BLaER1 treated with 17β-estradiol and CSF1 and Interleukin-3, amounts not matched to agents 10 nM and 100 nM (cell line): Measurements from ENCODE around the gene EIF3A.

Experiments used
- H3K27ac ChIP-seq, 11 experiments: shearing (Covaris generic); formaldehyde crosslinking; 2 replicates each; pipeline ENCODE4 v1.8.1; 2022
- H3K27me3 ChIP-seq, 11 experiments: shearing (Covaris generic); formaldehyde crosslinking; 2 replicates each; pipeline ENCODE4 v1.8.1; 2022
- H3K36me3 ChIP-seq, 11 experiments: shearing (Covaris generic); formaldehyde crosslinking; 2 replicates each; pipeline ENCODE4 v1.8.1; 2022
- H3K4me1 ChIP-seq, 10 experiments: shearing (Covaris generic); formaldehyde crosslinking; 2 replicates each; pipeline ENCODE4 v1.8.1; 2022
- H3K4me2 ChIP-seq, 11 experiments: shearing (Covaris generic); formaldehyde crosslinking; 2 replicates each; pipeline ENCODE4 v1.8.1; 2022
- H3K4me3 ChIP-seq, 10 experiments: shearing (Covaris generic); formaldehyde crosslinking; 2 replicates each; pipeline ENCODE4 v1.8.1; 2022
- H3K9ac ChIP-seq, 11 experiments: shearing (Covaris generic); formaldehyde crosslinking; 2 replicates each; pipeline ENCODE4 v1.8.1; 2022
- H3K9me3 ChIP-seq, 11 experiments: shearing (Covaris generic); formaldehyde crosslinking; replicated peaks in 1 of 11; 2 replicates each; pipeline ENCODE4 v1.8.1; 2022
- H4K20me1 ChIP-seq, 11 experiments: shearing (Covaris generic); formaldehyde crosslinking; 2 replicates each; pipeline ENCODE4 v1.8.1; 2022
- Cebpa-rat ChIP-seq, 11 experiments: shearing (Covaris generic); IDR thresholded peaks; 2 replicates each; pipeline ENCODE4 v1.8.1; 2022

Gene EIF3A

DNA sequence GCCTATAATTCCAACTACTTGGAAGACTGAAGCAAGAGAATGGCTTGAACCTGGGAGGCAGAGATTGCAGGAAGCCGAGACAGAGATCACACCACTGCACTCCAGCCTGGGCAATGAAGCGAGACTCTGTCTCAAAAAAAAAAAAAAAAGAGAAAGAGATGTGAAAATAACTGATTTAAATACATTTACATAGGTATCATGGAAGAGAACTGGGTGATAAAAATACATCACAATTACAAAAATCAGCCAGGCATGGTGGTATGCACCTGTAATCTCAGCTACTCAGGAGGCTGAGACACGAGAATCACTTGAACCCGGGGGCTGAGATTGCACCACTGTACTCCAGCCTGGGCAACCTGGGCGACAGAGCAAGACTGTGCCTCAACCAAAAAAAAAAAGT is 31.3 kb downstream of the EIF3A start:
- Histone ChIP-seq H3K36me3 (peaks cover 100% of the 10 kb centered on the region in 11 experiments), H3K9ac (no peak overlapping the region), H3K4me2 (no peak overlapping the region), H3K27me3 (no peaks in the 10 kb centered on the region), H3K4me3 (no peak overlapping the region), H3K9me3 (peaks cover 0 to 13% (median 0%) of the 10 kb centered on the region in 11 experiments; a peak in 6 of 22 replicates), H3K27ac (no peak overlapping the region), H3K4me1 (no peaks in the 10 kb centered on the region), H4K20me1 (peaks cover 97 to 100% (median 100%) of the 10 kb centered on the region in 11 experiments)
- no peak for TF ChIP-seq Cebpa-rat (IDR thresholded peaks at IDR 0.05)

DNA sequence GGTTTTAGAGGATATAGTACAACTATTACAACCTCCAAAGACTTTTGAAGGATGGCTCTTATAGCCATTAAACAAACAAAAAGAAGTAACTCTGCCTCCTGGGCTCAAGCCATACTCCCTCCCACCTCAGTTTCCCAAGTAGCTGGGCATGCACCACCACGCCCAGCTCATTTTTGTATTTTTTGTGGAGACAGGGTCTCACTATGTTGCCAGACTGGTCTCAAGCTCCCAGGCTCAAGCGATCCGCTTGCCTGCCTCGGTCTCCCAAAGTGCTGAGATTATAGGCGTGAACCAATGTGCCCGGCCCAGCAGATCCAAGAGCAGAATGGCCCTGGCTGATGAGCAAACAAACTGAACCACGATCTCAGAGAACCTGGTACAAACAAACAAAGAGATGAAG is 35.1 kb downstream of the EIF3A start:
- Histone ChIP-seq H3K9me3 (no peaks in the 10 kb centered on the region), H3K27me3 (no peaks in the 10 kb centered on the region), H3K4me2 (no peak overlapping the region), H3K4me1 (peaks cover 0 to 26% (median 10%) of the 10 kb centered on the region in 10 experiments; a peak in 12 of 20 replicates), H3K36me3 (peaks cover 100% of the 10 kb centered on the region in 11 experiments), H3K9ac (no peak overlapping the region), H4K20me1 (peaks cover 100% of the 10 kb centered on the region in 11 experiments), H3K4me3 (no peak overlapping the region), H3K27ac (no peak overlapping the region)
- no peak for TF ChIP-seq Cebpa-rat (IDR thresholded peaks at IDR 0.05)

DNA sequence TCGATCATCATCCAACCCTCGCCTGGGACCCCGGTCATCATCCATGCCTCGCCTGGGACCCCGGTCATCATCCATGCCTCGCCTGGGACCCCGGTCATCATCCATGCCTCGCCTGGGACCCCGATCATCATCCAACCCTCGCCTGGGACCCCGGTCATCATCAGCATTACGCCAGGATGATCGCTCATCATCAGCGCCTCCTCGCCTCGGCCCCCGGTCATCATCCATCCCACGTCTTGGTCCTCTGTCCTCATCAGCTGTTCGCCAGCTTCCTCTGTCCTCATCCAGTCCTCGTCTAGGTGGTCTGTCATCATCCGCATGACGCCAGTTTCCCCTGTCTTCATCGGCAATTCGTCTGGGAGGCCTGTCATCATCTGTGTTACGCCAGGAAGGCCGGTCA is 38.4 kb downstream of the EIF3A start:
- no peak overlapping the region for H3K9ac ChIP-seq
- peak overlapping the region in 4 of 11 experiments; percentile 2 to 48 (median 21); a peak in 5 of 22 replicates for H3K4me2 ChIP-seq
- H3K27me3 ChIP-seq, result no peaks in the 10 kb centered on the region
- H3K4me1 ChIP-seq, result peaks cover 0 to 26% (median 10%) of the 10 kb centered on the region in 10 experiments; a peak in 12 of 20 replicates
- no peaks in the 10 kb centered on the region for H3K9me3 ChIP-seq
- TF ChIP-seq Cebpa-rat (IDR thresholded peaks at IDR 0.05), result no peak
- no peak overlapping the region for H3K27ac ChIP-seq
- peaks cover 98 to 100% (median 100%) of the 10 kb centered on the region in 11 experiments for H4K20me1 ChIP-seq
- H3K4me3 ChIP-seq, result no peak overlapping the region
- H3K36me3 ChIP-seq, result peaks cover 100% of the 10 kb centered on the region in 11 experiments

DNA sequence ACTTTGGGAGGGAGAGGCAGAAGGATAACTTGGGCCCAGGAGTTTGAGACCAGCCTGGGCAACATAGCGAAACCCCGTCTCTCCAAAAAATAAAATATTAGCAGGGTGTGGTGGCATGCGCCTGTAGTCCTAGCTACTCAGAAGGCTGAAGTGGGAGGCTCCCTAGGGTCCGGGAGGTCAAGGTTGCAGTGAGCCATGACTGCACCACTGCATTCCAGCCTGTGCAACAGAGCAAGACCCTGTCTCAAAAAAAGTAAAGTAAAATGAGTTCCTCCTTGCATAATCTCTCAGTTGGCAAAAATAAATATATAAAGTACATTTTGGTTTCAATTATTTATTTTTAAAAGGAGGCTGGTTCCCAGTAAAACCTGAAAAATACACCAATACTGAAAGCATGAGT is 39.3 kb downstream of the EIF3A start:
- Histone ChIP-seq H3K9ac (no peak overlapping the region), H3K36me3 (peaks cover 99 to 100% (median 100%) of the 10 kb centered on the region in 11 experiments), H3K4me1 (peaks cover 0 to 26% (median 10%) of the 10 kb centered on the region in 10 experiments; a peak in 12 of 20 replicates), H3K27me3 (no peaks in the 10 kb centered on the region), H3K4me3 (no peak overlapping the region), H3K9me3 (no peaks in the 10 kb centered on the region), H4K20me1 (peaks cover 95 to 100% (median 100%) of the 10 kb centered on the region in 11 experiments), H3K4me2 (peak overlapping the region in 3 of 11 experiments; percentile 5 to 48 (median 37); a peak in 7 of 22 replicates), H3K27ac (no peak overlapping the region)
- no peak for TF ChIP-seq Cebpa-rat (IDR thresholded peaks at IDR 0.05)

DNA sequence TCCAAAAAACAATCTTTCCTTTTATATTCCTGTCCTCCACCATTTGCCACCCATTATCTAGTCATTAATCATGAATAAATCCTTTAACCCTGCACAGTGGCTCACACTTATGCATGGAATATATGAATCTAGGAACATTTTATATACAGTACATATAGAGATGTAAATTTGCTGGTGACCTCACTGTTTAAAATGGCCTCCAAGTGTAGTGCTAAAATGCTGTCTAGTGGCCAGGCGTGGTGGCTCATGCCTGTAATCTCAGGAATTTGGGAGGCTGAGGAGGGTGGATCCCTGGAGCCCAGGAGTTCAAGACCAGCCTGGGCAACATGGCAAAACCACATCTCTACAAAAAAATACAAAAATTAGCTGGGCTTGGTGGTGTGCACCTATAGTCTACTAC is 41.5 kb downstream of the EIF3A start:
- no peak for TF ChIP-seq Cebpa-rat (IDR thresholded peaks at IDR 0.05)
- Histone ChIP-seq H3K36me3 (peaks cover 92 to 98% (median 94%) of the 10 kb centered on the region in 11 experiments), H3K4me2 (no peak overlapping the region), H3K4me1 (peaks cover 0 to 26% (median 10%) of the 10 kb centered on the region in 10 experiments; a peak in 13 of 20 replicates), H4K20me1 (peaks cover 83 to 97% (median 93%) of the 10 kb centered on the region in 11 experiments), H3K27ac (no peak overlapping the region), H3K4me3 (no peak overlapping the region), H3K9ac (no peak overlapping the region), H3K27me3 (no peaks in the 10 kb centered on the region), H3K9me3 (no peaks in the 10 kb centered on the region)

DNA sequence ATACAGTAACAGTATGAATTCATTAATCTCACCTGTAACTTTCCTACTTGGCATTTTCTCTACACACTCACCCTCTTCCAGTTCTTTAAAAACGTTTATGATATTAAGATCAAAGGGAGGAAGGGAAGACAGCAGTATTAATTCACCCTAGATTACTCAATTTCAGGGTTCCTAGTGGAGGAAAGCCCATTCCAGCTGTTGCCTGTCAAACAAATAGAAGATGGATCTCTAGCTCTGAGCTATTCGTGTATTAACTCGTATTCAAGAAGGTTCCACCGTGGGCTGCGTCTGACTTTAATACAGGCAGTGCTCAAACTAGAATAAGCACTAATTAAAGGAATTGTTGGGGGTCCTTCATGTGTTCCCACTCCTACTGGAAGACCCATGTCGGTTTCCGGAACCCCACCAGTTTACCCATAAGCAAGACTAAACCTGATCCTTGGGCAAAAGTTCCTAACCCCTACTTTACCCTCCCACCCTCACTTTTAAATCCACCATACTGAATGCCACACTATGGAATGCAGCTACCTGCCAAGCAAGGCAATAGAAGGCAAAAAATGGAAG is 49.0 kb downstream of the EIF3A start:
- peaks cover 55 to 86% (median 70%) of the 10 kb centered on the region in 11 experiments for H4K20me1 ChIP-seq
- peak overlapping the region in 1 of 11 experiments; percentile 55; a peak in 2 of 22 replicates for H3K9ac ChIP-seq
- H3K36me3 ChIP-seq, result peaks cover 32 to 46% (median 40%) of the 10 kb centered on the region in 11 experiments
- H3K27me3 ChIP-seq, result peaks cover 14 to 26% (median 17%) of the 10 kb centered on the region in 11 experiments; a peak in 18 of 22 replicates
- no peaks in the 10 kb centered on the region for H3K9me3 ChIP-seq
- peak overlapping the region; percentile 97 to 100 (median 99) for H3K4me2 ChIP-seq
- no peak overlapping the region for H3K27ac ChIP-seq
- no peak for TF ChIP-seq Cebpa-rat (IDR thresholded peaks at IDR 0.05)
- H3K4me1 ChIP-seq, result peaks cover 26 to 50% (median 43%) of the 10 kb centered on the region in 10 experiments
- H3K4me3 ChIP-seq, result peak overlapping the region in 4 of 10 experiments; percentile 11 to 73 (median 66); a peak in 5 of 20 replicates

DNA sequence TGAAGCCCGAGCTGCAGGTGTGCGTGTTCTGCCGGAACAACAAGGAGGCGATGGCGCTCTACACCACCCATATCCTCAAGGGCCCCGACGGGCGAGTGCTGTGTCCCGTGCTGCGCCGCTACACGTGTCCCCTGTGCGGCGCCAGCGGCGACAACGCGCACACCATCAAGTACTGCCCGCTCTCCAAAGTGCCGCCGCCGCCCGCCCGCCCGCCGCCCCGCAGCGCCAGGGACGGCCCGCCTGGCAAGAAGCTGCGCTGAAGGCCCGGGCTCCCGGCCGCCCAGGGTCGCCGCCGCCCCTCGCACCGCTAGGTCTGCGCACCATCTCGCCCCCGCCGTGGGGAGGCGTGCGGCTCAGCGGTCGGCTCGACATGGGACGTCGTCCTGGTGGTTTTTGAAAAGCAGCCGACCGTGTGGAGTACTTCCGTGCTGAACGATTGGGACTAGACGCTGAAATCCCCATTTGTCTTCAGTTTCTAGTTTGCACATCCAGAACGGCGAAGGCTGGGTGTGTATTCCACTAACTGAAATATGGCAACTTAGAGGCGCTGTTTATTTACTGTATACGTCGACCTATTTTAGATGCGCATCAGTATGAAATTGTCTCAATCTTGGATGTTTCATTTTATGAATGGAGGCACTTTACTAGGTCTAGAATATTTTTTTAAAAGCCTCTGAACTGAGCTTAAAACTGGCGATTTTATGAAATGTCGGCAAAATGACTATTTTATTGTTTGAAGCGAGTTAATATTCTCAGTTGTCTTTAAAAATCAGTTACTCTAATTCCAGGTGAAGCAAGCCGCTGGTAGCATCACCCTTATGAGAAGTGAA is 50.0 kb downstream of the EIF3A start:
- TF ChIP-seq Cebpa-rat (IDR thresholded peaks at IDR 0.05), result no peak
- Histone ChIP-seq H3K4me2 (peak overlapping the region; percentile 97 to 100 (median 99)), H3K36me3 (peaks cover 22 to 37% (median 31%) of the 10 kb centered on the region in 11 experiments), H3K9me3 (no peaks in the 10 kb centered on the region), H3K27ac (peak overlapping the region in 4 of 11 experiments; percentile 24 to 41 (median 32); a peak in 4 of 22 replicates), H3K9ac (peak overlapping the region; percentile 31 to 77 (median 69); a peak in 19 of 22 replicates), H3K27me3 (peaks cover 14 to 26% (median 17%) of the 10 kb centered on the region in 11 experiments; a peak in 18 of 22 replicates), H4K20me1 (peaks cover 47 to 84% (median 68%) of the 10 kb centered on the region in 11 experiments), H3K4me1 (peaks cover 26 to 50% (median 43%) of the 10 kb centered on the region in 10 experiments), H3K4me3 (peak overlapping the region; percentile 55 to 73 (median 64))

DNA sequence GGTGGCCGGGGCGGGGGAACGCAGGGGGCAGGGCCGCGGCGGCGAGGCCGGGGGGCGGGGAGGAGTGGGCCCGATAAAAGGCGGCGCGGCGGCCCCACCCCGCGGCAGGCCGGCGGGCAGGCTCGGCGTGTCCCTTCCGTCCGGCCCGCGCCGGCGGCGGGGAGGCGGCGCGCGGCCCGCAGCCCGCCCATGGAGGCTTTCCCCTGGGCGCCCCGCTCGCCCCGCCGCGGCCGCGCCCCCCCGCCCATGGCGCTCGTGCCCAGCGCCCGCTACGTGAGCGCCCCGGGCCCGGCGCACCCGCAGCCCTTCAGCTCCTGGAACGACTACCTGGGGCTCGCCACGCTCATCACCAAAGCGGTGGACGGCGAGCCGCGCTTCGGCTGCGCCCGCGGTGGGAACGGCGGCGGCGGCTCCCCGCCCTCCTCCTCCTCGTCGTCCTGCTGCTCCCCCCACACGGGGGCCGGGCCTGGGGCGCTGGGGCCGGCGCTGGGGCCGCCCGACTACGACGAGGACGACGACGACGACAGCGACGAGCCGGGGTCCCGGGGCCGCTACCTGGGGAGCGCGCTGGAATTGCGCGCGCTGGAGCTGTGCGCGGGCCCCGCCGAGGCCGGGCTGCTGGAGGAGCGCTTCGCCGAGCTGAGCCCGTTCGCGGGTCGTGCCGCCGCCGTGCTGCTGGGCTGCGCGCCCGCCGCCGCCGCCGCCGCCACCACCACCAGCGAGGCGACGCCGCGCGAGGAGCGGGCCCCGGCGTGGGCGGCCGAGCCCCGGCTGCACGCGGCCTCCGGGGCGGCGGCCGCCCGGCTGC is 50.8 kb downstream of the EIF3A start, which contains the start of gene NANOS1:
Gene NANOS1, plus strand, starts transcription at position 102 of the 808 bp plus-strand sequence. Its CDS starts 88 bp downstream, at position 190.
- peaks cover 46 to 87% (median 62%) of the 10 kb centered on the region in 11 experiments for H4K20me1 ChIP-seq
- peak within 1 kb of the TSS; percentile 55 to 73 (median 64) for H3K4me3 ChIP-seq
- peaks cover 21 to 33% (median 29%) of the 10 kb centered on the region in 11 experiments for H3K36me3 ChIP-seq
- TF ChIP-seq Cebpa-rat (IDR thresholded peaks at IDR 0.05), result no peak
- H3K9ac ChIP-seq, result peak within 1 kb of the TSS; percentile 31 to 77 (median 69)
- H3K27me3 ChIP-seq, result peaks cover 14 to 26% (median 17%) of the 10 kb centered on the region in 11 experiments; a peak in 18 of 22 replicates
- H3K4me2 ChIP-seq, result peak within 1 kb of the TSS; percentile 97 to 100 (median 99)
- H3K9me3 ChIP-seq, result no peaks in the 10 kb centered on the region
- H3K4me1 ChIP-seq, result peaks cover 26 to 50% (median 43%) of the 10 kb centered on the region in 10 experiments
- peak within 1 kb of the TSS in 6 of 11 experiments; percentile 18 to 41 (median 31); a peak in 8 of 22 replicates for H3K27ac ChIP-seq
